DMS 273 (cell line): ENCODE results near the gene CNN2.
A peak's percentile ranks its signal among the peaks of the same experiment; 100 is the strongest.

Experiments used
- DNase-seq: peaks from one replicate; lab custom pipeline; 2025; ENCODE audit not compliant: unreplicated experiment; lab: John Stamatoyannopoulos, UW

Gene CNN2

GRCh38 chr19:1025960-1026782, at the start of gene CNN2:
CNN2 (plus strand) TSS chr19:1026608; CDS start chr19:1026662, 54 bp downstream.
- peak; percentile 87 for DNase-seq

- no peak for DNase-seq
Measured at GRCh38 chr19:977058-977464, 49.3 kb upstream of the CNN2 start.

- no peak for DNase-seq
Measured at GRCh38 chr19:979318-979741, 47.1 kb upstream of the CNN2 start.

- peak; percentile 60 for DNase-seq
Measured at GRCh38 chr19:980133-980998, 46.0 kb upstream of the CNN2 start.

DNA sequence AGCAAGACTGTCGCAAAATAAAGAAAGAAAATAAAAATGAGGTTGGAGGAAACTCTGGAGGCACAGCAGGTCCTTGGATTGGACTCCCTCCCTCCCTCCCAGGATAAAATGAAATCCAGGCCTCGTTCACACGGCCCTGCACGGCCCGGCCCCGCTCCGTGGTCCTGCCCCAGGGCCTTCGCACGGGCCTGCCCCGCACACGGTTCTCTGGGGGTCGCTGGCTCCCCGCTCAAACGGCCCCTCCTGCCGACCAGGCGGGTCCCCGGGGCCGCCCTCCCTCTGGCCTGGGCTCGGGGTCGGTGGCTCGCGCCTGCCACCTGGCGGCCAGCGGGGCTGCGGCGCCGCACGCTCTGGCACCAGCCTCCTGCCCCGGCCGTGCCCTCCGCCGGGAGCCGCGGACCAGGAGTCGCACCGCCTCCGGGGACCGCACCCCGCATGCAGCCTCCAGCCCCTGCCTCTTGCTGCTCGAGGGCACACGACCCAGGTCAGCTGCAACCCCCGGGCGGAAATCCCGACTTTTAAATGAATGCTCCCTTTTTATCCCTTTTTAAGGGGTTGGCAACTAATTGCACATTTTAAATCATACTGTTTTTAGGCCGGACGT, 43.7 kb upstream of the CNN2 start:
- peak; percentile 88 for DNase-seq

DNA sequence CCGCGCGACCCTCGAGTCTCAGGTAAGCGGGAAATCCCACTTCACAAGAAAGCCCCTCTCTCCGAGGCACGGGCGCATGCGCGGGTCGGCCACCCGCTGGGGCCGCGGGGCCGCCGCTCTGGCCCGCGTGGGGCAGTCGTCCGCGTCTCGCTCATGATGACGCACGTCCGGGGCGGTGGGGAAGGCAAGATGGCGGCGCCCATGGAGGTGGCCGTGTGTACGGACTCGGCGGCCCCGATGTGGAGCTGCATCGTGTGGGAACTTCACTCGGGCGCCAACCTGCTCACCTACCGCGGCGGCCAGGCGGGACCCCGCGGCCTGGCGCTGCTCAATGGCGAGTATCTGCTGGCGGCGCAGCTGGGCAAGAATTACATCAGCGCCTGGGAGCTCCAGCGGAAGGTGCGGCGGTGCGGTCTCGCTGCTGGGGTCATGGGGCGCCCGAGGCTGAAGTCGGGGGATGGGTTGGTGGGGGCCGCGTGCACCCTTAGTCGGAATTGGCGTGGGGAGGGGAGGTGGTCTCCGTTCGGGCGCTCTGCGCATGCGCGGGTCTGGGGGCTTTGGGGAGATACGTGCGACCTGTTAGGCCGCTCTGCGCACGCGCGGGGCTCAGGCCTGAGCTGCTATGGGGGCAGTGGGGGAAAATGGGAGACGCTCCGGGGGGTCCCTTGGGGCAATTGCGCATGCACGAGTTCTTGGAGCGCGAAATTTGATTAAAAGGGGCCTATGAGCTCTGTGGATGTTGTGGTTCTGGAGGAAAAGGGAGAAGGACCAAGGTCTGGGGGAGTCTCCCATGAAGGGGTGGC, 42.0 kb upstream of the CNN2 start, which contains the start of gene WDR18:
TSS of gene WDR18 (plus strand) at position 181 of the 803 bp plus-strand sequence. CDS start at position 190, 9 bp downstream.
- DNase-seq, result peak; percentile 97

DNA sequence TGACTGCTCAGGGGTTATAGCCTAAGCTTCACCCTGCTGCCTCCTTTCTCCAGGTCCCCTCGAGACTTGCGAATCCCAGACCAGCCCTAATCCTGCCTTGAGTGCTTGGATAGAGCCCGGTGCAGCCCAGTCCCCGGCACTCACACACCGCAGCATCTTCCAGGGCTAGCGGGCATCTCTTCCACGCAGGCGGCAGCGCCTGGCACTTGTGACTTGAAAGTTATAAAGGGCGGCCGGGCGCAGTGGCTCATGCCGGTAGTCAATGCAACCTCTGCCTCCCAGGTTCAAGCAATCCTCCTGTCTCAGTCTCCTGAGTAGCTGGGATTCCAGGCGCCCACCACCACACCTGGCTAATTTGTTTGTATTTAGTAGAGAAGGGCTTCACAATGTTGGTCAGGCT, 40.3 kb upstream of the CNN2 start:
- no peak for DNase-seq

GRCh38 chr19:988081-988480, 38.3 kb upstream of the CNN2 start:
- DNase-seq, result no peak

- no peak for DNase-seq
Measured at GRCh38 chr19:988510-988909, 37.9 kb upstream of the CNN2 start.

DNA sequence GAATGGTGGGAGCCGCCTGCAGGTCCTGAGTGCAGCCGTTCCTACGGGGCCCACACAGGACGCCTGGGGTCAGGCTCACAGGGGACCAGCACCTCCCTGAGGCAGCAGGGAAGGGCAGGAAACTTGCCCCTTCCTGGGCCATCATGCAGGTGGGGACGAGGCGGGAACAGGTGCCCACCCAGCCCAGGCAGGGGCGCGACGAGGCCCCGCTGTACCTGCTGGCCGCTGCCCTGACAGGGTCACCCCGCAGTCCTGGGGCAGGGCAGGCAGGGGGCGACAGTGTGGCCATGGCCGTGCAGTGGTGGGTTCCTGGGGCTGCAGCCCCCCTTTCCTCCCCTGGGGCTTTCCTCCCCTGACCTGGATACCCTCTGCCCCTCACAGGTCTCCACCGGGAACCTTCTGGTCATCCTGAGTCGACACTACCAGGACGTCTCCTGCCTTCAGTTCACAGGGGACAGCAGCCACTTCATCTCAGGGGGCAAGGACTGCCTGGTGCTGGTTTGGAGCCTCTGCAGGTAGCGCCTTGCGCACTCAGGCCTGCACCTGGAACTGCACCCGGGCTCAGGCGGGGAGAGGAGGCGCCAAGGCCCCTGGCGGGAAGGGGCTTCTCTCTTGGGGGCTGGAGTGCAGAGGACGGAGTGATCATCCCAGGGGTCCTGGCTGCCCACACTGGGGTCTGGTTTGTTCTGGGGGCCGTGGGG, 36.9 kb upstream of the CNN2 start:
- no peak for DNase-seq

DNA sequence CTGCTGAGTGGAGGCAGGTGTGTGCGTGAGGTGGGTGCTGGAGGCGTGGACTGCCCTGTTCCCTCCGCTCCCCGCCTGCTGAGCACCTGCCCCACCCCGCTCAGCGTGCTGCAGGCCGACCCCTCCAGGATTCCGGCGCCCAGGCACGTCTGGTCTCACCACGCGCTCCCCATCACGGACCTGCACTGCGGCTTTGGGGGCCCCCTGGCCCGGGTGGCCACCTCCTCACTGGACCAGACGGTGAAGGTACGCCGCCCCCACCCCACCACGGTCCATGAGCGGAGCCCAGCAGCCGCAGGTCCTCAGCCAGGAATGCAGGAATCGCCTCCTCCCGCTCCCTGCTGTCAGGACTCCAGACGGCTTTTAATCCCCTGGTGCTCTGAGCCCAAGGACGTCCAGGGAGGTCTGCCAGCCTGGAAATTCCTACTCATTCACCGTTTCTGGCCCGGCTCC, 36.3 kb upstream of the CNN2 start:
- DNase-seq, result no peak

DNA sequence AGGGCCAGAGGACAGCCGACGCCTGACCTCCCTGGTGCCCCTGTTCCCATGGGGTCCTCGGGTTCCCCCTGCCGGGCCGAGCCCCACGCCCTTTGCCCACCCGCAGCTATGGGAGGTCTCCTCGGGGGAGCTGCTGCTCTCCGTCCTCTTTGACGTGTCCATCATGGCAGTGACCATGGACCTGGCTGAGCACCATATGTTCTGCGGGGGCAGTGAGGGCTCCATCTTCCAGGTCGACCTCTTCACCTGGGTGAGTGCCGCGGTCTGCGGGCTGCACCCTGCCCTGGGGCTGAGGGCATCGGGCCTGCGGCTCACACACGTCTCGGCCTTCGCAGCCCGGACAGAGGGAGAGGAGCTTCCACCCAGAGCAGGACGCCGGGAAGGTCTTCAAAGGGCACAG, 35.7 kb upstream of the CNN2 start:
- DNase-seq, result no peak

DNA sequence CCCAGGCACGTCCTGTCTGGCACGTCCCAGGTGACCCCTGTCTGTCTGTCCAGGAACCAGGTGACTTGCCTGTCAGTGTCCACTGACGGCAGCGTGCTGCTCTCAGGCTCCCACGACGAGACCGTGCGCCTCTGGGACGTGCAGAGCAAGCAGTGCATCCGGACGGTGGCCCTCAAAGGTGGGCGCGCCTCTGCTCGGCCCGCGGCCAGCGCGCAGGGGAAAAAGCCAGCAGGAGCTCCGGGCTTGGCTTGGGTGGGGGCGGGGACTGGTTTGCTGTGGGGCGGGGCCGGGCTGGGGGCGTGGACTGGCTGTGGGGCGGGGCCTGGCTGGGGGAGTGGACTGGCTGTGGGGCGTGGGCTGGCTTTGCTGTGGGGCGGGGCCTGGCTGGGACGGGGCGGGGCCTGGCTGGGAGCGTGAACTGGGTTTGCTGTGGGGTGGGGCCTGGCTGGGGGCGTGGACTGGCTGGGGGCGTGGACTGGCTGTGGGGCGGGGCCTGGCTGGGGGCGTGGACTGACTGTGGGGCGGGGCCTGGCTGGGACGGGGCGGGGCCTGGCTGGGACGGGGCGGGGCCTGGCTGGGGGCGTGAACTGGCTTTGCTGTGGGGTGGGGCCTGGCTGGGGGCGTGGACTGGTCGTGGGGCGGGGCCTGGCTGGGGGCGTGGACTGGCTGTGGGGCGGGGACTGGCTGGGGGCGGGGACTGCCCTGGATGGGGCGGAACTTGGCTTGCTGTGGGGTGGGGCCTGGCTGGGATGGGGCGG, 35.1 kb upstream of the CNN2 start:
- DNase-seq, result no peak

- DNase-seq, result no peak
Measured at GRCh38 chr19:991932-992669, 34.3 kb upstream of the CNN2 start.

DNA sequence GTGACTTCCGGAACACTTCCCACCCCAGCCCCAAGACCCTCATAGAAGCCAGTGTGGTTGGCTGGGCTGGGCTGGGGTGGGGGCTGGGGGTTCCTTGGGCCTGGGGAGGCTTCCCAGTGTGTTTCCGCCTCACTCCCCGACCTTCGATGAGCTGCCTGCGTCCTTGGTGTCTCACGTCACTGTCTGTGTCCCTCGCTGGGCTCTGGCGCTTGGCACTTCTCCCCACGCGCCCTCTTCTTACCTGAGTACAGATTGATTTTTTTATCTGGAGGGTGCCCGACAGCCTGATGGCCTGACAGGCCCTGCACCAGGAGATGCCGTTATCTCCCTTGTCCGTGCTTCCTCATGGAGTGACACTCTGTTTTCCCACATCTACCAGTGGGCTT, 33.7 kb upstream of the CNN2 start:
- no peak for DNase-seq

- no peak for DNase-seq
Measured at GRCh38 chr19:993361-993830, 33.0 kb upstream of the CNN2 start.

DNA sequence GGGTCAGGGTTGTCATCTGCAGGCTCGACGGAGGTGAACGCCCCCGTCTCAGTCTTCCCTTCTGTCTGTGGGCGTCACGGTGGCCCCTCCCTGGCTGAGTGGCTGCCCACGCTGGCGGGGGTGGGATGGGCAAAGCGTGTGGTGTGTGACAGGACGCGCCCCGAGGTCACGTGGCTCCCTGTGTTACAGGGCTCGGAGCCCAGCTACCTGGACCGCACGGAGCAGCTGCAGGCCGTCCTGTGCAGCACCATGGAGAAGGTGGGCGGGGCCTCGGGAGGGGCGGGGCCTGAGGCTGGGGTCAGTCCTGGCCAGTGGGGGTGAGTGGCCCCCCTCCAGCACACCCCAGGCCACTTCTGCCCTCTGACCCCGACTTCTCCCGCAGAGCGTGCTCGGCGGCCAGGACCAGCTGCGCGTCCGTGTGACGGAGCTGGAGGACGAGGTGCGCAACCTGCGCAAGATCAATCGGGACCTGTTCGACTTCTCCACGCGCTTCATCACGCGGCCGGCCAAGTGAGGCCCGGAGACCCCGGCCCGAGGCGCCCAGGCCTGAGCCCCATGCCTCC, 32.5 kb upstream of the CNN2 start:
- DNase-seq, result no peak

- DNase-seq, result no peak
Measured at GRCh38 chr19:994516-994915, 31.9 kb upstream of the CNN2 start.
